Loucy (cell line): ENCODE measurements around the gene SLC2A4.

ENCODE experiments used
- H2AFZ ChIP-seq: fragments of 200-600 bp; sonication (generic); 2 replicates; pipeline ENCODE4 v1.6.0; 2016; ENCODE audit warnings: antibody characterized with exemption, mild to moderate bottlenecking, low read length, moderate library complexity
- H3F3A ChIP-seq: fragments of 200-600 bp; 2 replicates; pipeline ENCODE4 v1.6.0; 2016; ENCODE audit warnings: antibody characterized with exemption, low read depth, mild to moderate bottlenecking
- H3K27me3 ChIP-seq: fragments of 200-600 bp; sonication (generic); 2 replicates; pipeline ENCODE4 v1.6.1; 2014; ENCODE audit warnings: low read length, mild to moderate bottlenecking; ENCODE audit not compliant: insufficient read depth, poor library complexity, severe bottlenecking
- H3K36me3 ChIP-seq: fragments of 200-600 bp; sonication (generic); 2 replicates; pipeline ENCODE4 v1.6.1; 2016; ENCODE audit warnings: low read length; ENCODE audit not compliant: insufficient read depth
- H3K4me1 ChIP-seq: fragments of 200-600 bp; sonication (generic); 2 replicates; pipeline ENCODE4 v1.5.1; 2014; ENCODE audit warnings: low read length, mild to moderate bottlenecking; ENCODE audit not compliant: insufficient read depth, poor library complexity, severe bottlenecking
- H3K4me2 ChIP-seq: fragments of 200-600 bp; sonication (generic); 2 replicates; pipeline ENCODE4 v1.6.0; 2014; ENCODE audit warnings: antibody characterized with exemption, low read length, low read depth, mild to moderate bottlenecking; ENCODE audit not compliant: poor library complexity, severe bottlenecking
- H3K4me3 ChIP-seq: fragments of 200-600 bp; sonication (generic); 2 replicates; pipeline ENCODE4 v1.5.1; 2014; ENCODE audit warnings: low read length, mild to moderate bottlenecking, mixed read lengths; ENCODE audit not compliant: poor library complexity, severe bottlenecking
- H3K79me2 ChIP-seq: fragments of 200-600 bp; sonication (generic); 2 replicates; pipeline ENCODE4 v1.6.1; 2014; ENCODE audit warnings: low read length; ENCODE audit not compliant: insufficient read depth
- H3K9ac ChIP-seq: fragments of 200-600 bp; sonication (generic); 2 replicates; pipeline ENCODE4 v1.6.0; 2014; ENCODE audit warnings: mild to moderate bottlenecking, low read depth, low read length, moderate library complexity; ENCODE audit not compliant: poor library complexity, severe bottlenecking
- H3K9me2 ChIP-seq: fragments of 200-600 bp; sonication (generic); replicated peaks from 2 replicates; pipeline ENCODE4 v1.6.1; 2016; ENCODE audit warnings: low read depth, low read length, mixed read lengths
- H3K9me3 ChIP-seq: fragments of 200-600 bp; sonication (generic); 2 replicates; pipeline ENCODE4 v1.6.1; 2014; ENCODE audit warnings: mild to moderate bottlenecking, antibody characterized with exemption, low read length, low read depth; ENCODE audit not compliant: insufficient read depth
- H4K20me1 ChIP-seq: fragments of 200-600 bp; sonication (generic); 2 replicates; pipeline ENCODE4 v1.6.0; 2014; ENCODE audit warnings: antibody characterized with exemption, low read length, mild to moderate bottlenecking; ENCODE audit not compliant: insufficient read depth, poor library complexity, severe bottlenecking
- CTCF ChIP-seq: fragments of 200-600 bp; sonication (generic); conservative IDR thresholded peaks from 2 replicates; pipeline ENCODE4 v1.5.1; 2014; ENCODE audit warnings: mild to moderate bottlenecking, antibody characterized with exemption, low read length
- EZH2phosphoT487 ChIP-seq: fragments of 200-600 bp; IDR thresholded peaks from 2 replicates; pipeline ENCODE4 v1.6.1; 2018; ENCODE audit warnings: antibody characterized with exemption, mild to moderate bottlenecking, moderate library complexity, borderline replicate concordance

The SLC2A4 gene

GRCh38 chr17:7246779-7247178 lies 34.7 kb upstream of the SLC2A4 start:
- TF ChIP-seq CTCF (no peak), EZH2phosphoT487 (no peak)
- Histone ChIP-seq H3K27me3 (no peaks in the 10 kb centered on the region), H3F3A (0 out of 2 replicates have a peak, but pooled peaks cover 3% of the 10 kb centered on the region), H3K79me2 (peaks cover 61% of the 10 kb centered on the region), H3K4me1 (peaks cover 32% of the 10 kb centered on the region), H3K4me3 (no peak overlapping the region), H3K36me3 (peaks cover 23% of the 10 kb centered on the region; the same call in 1 of the 2 replicates), H3K9me2 (no peaks in the 10 kb centered on the region), H4K20me1 (peaks cover 38% of the 10 kb centered on the region), H3K9me3 (no peaks in the 10 kb centered on the region), H3K9ac (no peak overlapping the region), H2AFZ (no peak overlapping the region), H3K4me2 (no peak overlapping the region)

- Histone ChIP-seq H3K4me2 (peak overlapping the region; percentile 99), H4K20me1 (peaks cover 47% of the 10 kb centered on the region), H3K36me3 (peaks cover 22% of the 10 kb centered on the region; the same call in 1 of the 2 replicates), H3K79me2 (peaks cover 70% of the 10 kb centered on the region), H3K9me3 (no peaks in the 10 kb centered on the region), H3K4me1 (peaks cover 33% of the 10 kb centered on the region), H3K27me3 (no peaks in the 10 kb centered on the region), H3F3A (no peaks in the 10 kb centered on the region), H3K4me3 (peak overlapping the region; percentile 84), H3K9me2 (no peaks in the 10 kb centered on the region), H2AFZ (no peak overlapping the region), H3K9ac (peak overlapping the region; percentile 87)
- TF ChIP-seq CTCF: no peak
- TF ChIP-seq EZH2phosphoT487: no peak
These were observed 32.7 kb upstream of the SLC2A4 start for GRCh38 chr17:7248796-7249195.

- Histone ChIP-seq H3K4me3 (peak overlapping the region; percentile 84), H3K79me2 (peaks cover 74% of the 10 kb centered on the region), H3K9ac (peak overlapping the region; percentile 87), H3K9me2 (no peaks in the 10 kb centered on the region), H3K27me3 (no peaks in the 10 kb centered on the region), H4K20me1 (peaks cover 47% of the 10 kb centered on the region), H3K4me1 (peaks cover 36% of the 10 kb centered on the region), H3K36me3 (peaks cover 18% of the 10 kb centered on the region; the same call in 1 of the 2 replicates), H2AFZ (no peak overlapping the region), H3F3A (no peaks in the 10 kb centered on the region), H3K4me2 (peak overlapping the region; percentile 99), H3K9me3 (no peaks in the 10 kb centered on the region)
- TF ChIP-seq CTCF: no peak
- TF ChIP-seq EZH2phosphoT487: no peak
These were observed 32.3 kb upstream of the SLC2A4 start for GRCh38 chr17:7249214-7249613.
